Mesothelial cell of epicardium (in vitro differentiated cells): ENCODE results near the gene PLCB1. TPM values are rescaled to one million over a fixed set of nuclear protein-coding genes. Genes with fewer than 3 reads are reported as not detected.

ENCODE experiments used
- DNase-seq, 2 experiments: peaks; one replicate each; pipeline ENCODE4 v3.0.0; 2021; ENCODE audit warnings: low spot score in 2 of 2; ENCODE audit not compliant: unreplicated experiment in 2 of 2
- H3K27ac Mint-ChIP-seq: 2 replicates; pipeline ENCODE4 v1.8.0; 2021; ENCODE audit warnings: mixed read lengths
- H3K27me3 Mint-ChIP-seq: 2 replicates; pipeline ENCODE4 v1.8.0; 2021; ENCODE audit warnings: low read depth, mixed read lengths
- H3K36me3 Mint-ChIP-seq: 2 replicates; pipeline ENCODE4 v1.8.0; 2021; ENCODE audit warnings: mixed read lengths
- H3K4me1 Mint-ChIP-seq: 2 replicates; pipeline ENCODE4 v1.8.0; 2021; ENCODE audit warnings: mixed read lengths
- H3K4me3 Mint-ChIP-seq: 2 replicates; pipeline ENCODE4 v1.8.0; 2021; ENCODE audit warnings: mild to moderate bottlenecking, moderate library complexity, mixed read lengths
- H3K9me3 Mint-ChIP-seq: 2 replicates; pipeline ENCODE4 v1.8.0; 2021; ENCODE audit warnings: mixed read lengths
- total RNA-seq: library from RNA; stranded (reverse); gene quantifications from 3 replicates; pipeline ENCODE4 v1.2.1, GENCODE V29; 2021
- TF ChIP-seq, protein P1 (sequence below): fragments of 200-600 bp; sonication (generic); IDR thresholded peaks from one replicate; pipeline ENCODE4 v1.5.0; 2021; ENCODE audit warnings: antibody characterized with exemption; ENCODE audit not compliant: unreplicated experiment

Gene PLCB1
- total RNA-seq, 1 donor from 2014 or later, result 41.5 TPM

DNA sequence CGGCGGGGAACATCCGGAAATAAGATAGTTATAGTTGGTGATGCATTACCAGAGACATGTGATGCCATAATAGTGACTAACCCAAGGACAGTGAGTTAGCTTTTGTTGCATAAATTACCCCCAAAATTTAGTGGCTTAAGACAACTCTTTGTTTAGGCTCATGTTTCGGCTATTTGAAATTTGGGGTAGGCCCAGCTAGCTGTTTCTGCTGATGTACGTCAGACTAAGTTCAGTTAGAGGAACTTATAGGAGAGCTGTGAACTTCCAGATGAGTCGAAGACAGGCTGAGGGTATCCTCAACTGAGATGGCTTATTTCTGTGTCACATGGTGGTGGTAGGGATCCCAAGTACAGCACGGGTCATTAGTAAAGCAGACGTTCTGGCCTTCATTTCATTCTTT lies 366.5 kb downstream of the PLCB1 start:
- Mint-ChIP-seq H3K27ac (no peak overlapping the region), H3K9me3 (no peaks in the 10 kb centered on the region), H3K4me1 (peaks cover 6% of the 10 kb centered on the region), H3K36me3 (no peaks in the 10 kb centered on the region), H3K4me3 (no peak overlapping the region), H3K27me3 (peaks cover 1% of the 10 kb centered on the region)
- TF ChIP-seq, protein P1, sequence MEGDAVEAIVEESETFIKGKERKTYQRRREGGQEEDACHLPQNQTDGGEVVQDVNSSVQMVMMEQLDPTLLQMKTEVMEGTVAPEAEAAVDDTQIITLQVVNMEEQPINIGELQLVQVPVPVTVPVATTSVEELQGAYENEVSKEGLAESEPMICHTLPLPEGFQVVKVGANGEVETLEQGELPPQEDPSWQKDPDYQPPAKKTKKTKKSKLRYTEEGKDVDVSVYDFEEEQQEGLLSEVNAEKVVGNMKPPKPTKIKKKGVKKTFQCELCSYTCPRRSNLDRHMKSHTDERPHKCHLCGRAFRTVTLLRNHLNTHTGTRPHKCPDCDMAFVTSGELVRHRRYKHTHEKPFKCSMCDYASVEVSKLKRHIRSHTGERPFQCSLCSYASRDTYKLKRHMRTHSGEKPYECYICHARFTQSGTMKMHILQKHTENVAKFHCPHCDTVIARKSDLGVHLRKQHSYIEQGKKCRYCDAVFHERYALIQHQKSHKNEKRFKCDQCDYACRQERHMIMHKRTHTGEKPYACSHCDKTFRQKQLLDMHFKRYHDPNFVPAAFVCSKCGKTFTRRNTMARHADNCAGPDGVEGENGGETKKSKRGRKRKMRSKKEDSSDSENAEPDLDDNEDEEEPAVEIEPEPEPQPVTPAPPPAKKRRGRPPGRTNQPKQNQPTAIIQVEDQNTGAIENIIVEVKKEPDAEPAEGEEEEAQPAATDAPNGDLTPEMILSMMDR, result no peak
- DNase-seq, result no peak

DNA sequence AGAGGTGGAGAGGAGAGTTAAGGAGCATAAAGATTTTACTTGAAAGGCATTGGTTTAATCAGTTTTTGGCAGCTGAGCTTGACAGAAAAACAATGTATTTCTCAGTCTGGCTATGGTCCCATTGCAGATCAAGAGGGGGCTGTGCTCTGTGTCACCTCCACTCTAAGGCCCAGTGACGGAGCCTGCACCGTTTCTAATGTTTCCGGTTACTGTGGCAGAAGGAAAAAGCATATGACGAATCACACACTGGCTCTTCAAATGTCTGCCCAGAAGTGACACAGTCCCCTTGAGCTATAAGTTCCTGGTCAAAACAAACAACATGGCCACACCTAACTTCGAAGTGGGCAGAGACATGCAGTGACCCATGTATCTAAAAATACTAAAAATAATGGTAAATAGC lies 372.0 kb downstream of the PLCB1 start:
- H3K36me3 Mint-ChIP-seq, result no peaks in the 10 kb centered on the region
- no peak overlapping the region for H3K27ac Mint-ChIP-seq
- TF ChIP-seq, protein P1, result no peak
- peaks cover 3% of the 10 kb centered on the region for H3K27me3 Mint-ChIP-seq
- H3K9me3 Mint-ChIP-seq, result no peaks in the 10 kb centered on the region
- no peak overlapping the region for H3K4me3 Mint-ChIP-seq
- no peaks in the 10 kb centered on the region for H3K4me1 Mint-ChIP-seq
- no peak for DNase-seq

DNA sequence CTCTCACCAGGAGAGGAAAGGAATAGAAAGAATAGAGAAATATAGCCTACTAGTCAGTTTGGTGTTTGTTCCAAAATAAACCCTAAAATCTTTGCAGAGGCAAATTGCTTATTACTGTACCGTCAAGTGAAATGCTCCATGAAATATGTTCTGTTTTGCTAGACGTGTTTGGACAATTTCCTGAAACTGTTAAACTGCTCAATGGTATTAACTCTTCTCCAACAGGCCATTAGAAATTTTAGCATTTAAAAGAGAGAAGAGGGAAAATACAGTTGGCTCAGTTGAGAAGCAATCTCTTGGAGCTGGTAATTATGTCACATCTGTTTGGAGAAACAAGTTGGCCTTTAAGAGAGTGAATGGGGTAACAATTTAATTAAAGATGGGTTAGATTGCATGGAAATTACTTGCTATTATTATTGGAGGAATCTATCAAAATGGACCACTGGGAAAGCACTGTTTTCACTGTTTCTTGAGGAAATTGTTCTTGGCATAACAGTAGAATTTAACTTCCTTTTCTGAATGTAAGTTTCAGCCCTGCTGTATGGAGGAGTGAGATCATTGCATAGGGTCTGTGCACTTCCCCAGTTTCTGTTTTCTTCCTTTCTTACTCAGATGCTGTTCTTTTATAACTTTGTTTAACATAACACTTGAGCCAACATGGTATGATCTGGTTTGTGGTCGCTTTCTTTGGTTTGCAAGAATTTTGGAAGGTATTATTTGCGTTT lies 373.6 kb downstream of the PLCB1 start:
- Mint-ChIP-seq H3K9me3 (no peaks in the 10 kb centered on the region), H3K36me3 (no peaks in the 10 kb centered on the region), H3K4me3 (no peak overlapping the region), H3K4me1 (peaks cover 2% of the 10 kb centered on the region), H3K27ac (no peak overlapping the region), H3K27me3 (peaks cover 3% of the 10 kb centered on the region)
- TF ChIP-seq, protein P1, result no peak
- no peak for DNase-seq

DNA sequence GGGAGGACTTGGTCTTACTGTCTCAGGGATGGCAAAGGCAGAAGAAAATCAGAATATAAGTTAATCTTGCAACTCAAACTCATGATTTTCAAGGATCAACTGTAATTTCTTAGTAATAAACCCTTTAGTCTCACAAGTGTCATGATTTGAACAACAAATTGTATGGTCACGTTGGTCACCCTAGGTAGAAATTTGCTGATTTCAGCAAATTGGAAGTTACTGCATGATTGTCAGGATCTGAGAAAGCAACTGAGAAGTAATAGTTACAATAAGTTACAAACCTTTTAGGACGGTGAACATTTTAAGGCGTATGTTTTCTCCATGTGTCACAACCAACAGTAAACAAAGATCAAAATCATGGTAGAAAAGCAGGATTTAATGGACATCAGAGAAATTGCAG lies 375.2 kb downstream of the PLCB1 start:
- peaks cover 5% of the 10 kb centered on the region for H3K27me3 Mint-ChIP-seq
- no peak overlapping the region for H3K4me3 Mint-ChIP-seq
- peaks cover 2% of the 10 kb centered on the region for H3K4me1 Mint-ChIP-seq
- H3K27ac Mint-ChIP-seq, result no peak overlapping the region
- no peaks in the 10 kb centered on the region for H3K36me3 Mint-ChIP-seq
- H3K9me3 Mint-ChIP-seq, result no peaks in the 10 kb centered on the region
- TF ChIP-seq, protein P1, result no peak
- no peak for DNase-seq

DNA sequence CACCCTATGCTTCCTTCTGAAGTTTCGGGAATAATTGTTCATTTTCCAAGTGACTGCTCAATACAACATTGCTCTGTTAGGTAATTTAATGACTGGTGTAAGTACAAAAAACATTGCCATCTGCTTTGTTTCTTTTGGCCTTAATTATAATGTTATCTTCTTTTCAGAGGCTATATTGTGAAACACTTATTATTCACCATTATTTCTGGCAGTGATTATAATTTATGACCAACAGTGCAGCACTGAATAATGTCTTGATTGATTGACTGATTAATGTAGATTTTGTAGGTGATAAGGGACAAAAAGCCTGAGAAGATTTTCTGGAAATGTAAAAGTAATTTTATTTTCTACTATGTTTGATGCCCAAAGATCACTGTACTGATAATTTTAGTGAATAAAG lies 377.7 kb downstream of the PLCB1 start:
- DNase-seq, result no peak
- Mint-ChIP-seq H3K9me3 (no peaks in the 10 kb centered on the region), H3K4me1 (peaks cover 2% of the 10 kb centered on the region), H3K4me3 (no peak overlapping the region), H3K27me3 (peaks cover 4% of the 10 kb centered on the region), H3K36me3 (no peaks in the 10 kb centered on the region), H3K27ac (no peak overlapping the region)
- TF ChIP-seq, protein P1, result no peak
